Gastrocnemius medialis (tissue), 4 donors: ENCODE results near the gene AGAP1.

ENCODE experiments used
- POLR2A ChIP-seq, 2 donors: fragments of 450-650 bp; IDR thresholded peaks; one replicate each; pipeline ENCODE4 v1.6.1; 2017; ENCODE audit warnings: antibody characterized with exemption in 2 of 2, mild to moderate bottlenecking in 2 of 2, moderate library complexity in 2 of 2
- TF ChIP-seq, protein P1 (sequence below), 5 experiments: fragments of 450-650 bp in 3 of 5; fragments of 200-600 bp in 2 of 5; sonication (generic) in 2 of 5; IDR thresholded peaks in 4 of 5; conservative IDR thresholded peaks in 1 of 5; 1 replicate in 4 of 5; 2 replicates in 1 of 5; pipeline ENCODE4 v1.5.1; 2016 to 2019; ENCODE audit warnings: antibody characterized with exemption in 5 of 5, mild to moderate bottlenecking in 3 of 5, moderate library complexity in 3 of 5

DNA sequence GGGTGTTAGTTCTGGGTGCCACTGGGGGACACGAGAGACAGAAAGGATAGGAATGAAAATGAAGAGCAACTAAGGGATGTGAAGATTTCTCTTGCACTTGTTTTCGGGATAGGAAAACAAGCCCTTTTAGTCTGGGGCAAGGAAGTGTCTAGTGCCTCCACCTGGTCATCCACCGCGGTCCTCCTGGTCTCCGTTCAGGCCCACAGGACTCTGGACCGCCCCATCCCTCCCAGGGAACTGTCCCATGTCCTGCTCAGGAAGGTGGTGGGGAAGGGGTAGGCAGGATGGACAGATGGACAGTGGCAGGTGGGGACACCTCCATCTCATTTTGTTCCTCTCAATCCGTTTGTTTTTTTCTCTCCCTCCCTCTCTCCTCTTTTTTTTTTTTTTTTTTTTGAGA lies 45.9 kb downstream of the AGAP1 start:
- TF ChIP-seq, protein P1, sequence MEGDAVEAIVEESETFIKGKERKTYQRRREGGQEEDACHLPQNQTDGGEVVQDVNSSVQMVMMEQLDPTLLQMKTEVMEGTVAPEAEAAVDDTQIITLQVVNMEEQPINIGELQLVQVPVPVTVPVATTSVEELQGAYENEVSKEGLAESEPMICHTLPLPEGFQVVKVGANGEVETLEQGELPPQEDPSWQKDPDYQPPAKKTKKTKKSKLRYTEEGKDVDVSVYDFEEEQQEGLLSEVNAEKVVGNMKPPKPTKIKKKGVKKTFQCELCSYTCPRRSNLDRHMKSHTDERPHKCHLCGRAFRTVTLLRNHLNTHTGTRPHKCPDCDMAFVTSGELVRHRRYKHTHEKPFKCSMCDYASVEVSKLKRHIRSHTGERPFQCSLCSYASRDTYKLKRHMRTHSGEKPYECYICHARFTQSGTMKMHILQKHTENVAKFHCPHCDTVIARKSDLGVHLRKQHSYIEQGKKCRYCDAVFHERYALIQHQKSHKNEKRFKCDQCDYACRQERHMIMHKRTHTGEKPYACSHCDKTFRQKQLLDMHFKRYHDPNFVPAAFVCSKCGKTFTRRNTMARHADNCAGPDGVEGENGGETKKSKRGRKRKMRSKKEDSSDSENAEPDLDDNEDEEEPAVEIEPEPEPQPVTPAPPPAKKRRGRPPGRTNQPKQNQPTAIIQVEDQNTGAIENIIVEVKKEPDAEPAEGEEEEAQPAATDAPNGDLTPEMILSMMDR (IDR thresholded peaks at IDR 0.05 in 4 of 5, conservative IDR thresholded peaks at IDR 0.05 in 1 of 5) = no peak
- TF ChIP-seq POLR2A (IDR thresholded peaks at IDR 0.05) = no peak
